Left hindlimb (tissue), 1 donor: ENCODE measurements around the gene SNTA1.
"Not testable (repeated sequence)": the region's sequence is repeated elsewhere in the genome, so short reads cannot be mapped to it uniquely, and the experiment has no call there.

Experiments used
- DNase-seq: peaks from one replicate; pipeline ENCODE4 v3.0.0-alpha.2; 2018

Gene SNTA1

DNA sequence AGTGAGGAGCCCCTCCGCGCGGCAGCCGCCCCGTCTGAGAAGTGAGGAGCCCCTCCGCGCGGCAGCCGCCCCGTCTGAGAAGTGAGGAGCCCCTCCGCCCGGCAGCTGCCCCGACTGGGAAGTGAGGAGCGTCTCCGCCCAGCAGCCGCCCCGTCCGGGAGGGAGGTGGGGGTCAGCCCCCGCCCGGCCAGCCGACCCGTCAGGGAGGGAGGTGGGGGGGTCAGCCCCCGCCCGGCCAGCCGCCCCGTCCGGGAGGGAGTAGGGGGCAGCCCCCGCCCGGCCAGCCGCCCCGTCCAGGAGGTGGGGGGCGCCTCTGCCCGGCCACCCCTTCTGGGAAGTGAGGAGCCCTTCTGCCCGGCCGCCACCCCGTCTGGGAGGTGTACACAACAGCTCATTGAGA is 54.2 kb downstream of the SNTA1 start:
- DNase-seq, result not testable (repeated sequence)

- DNase-seq, result no peak
Observed at GRCh38 chr20:33388268-33388667, 55.3 kb downstream of the SNTA1 start.

DNA sequence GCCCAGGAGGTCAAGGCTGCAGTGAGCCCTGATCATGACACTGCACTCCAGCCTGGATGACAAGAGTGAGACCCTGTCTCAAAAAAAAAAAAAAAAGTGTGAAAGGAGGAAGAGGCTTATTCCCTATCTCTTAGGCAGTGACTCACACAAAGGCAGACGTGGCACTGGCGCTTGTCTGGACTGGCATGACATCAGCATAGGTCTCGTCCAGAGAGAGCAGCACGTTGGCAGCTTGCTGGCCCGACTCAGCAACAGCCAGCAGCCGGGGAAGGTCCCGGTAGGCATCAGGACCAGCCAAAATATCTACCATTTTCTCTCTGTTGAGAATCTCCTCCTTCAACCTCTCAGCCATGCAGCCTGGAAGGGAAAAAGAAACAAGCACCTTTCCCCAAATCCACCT is 56.4 kb downstream of the SNTA1 start:
- DNase-seq, result no peak

DNA sequence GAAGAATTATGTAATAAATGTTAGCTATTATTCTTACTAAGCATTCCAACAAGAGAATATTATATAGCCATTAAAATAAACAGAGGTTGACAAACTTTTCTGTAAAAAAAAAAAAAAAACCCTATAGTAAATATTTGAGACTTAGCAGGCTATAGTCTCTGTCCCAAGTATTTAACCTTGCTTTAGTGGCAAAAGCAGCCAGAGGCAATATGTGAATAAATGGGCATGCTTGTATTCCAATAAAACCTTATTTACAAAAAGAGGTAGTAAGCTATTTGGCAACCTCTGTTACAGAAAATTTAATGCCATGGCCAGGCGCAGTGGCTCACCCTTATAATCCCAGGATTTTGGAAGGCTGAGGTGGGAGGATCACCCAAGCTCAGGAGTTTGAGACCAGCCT is 56.9 kb downstream of the SNTA1 start:
- no peak for DNase-seq

GRCh38 chr20:33377366-33377765 is 66.2 kb downstream of the SNTA1 start:
- DNase-seq, result no peak

DNA sequence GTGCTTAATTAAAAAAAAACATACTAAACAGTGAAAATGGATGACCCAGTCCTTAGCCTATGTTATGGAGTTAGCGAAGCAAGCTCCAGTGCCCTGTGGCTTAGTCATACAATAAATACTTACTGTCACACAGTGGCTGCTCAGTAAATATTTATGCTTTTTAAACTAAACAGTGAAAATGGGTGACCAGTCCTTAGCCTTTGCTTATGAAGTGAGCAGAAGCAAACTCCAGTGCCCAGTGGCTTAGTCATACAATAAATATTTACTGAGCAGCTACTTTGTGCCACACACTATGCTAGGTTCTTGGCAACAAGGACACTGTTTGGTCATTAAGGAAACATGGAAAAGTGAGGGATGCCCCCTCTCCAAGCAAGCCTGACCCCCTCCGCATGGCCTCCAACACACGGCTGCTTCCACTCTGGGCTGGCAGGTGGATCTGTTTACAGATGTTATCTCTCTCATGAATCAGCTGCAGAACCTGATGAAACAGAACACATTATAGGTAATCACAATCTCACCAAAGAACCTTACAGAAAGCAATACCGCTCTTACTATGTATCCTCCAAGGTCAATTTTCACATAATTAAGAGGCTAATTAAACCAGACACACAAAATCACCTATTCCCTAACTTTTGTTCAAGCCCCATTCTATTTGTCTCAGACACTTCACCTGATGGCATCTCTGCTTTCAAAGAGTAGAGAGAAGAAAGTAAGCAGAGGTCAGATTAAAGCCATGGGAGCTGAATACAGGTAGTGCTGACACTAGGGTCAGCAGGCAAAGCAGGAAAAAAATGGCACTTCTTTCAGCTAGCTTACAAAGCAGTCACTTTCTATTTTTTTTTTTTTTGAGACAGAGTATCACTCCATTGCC is 69.6 kb downstream of the SNTA1 start:
- no peak for DNase-seq

GRCh38 chr20:33372993-33373441 is 70.5 kb downstream of the SNTA1 start:
- DNase-seq, result no peak

GRCh38 chr20:33370291-33370690 is 73.3 kb downstream of the SNTA1 start:
- DNase-seq, result no peak

GRCh38 chr20:33362898-33363297 is 80.7 kb downstream of the SNTA1 start:
- DNase-seq, result no peak

GRCh38 chr20:33359399-33360261 is 83.9 kb downstream of the SNTA1 start:
- DNase-seq, result no peak
